ENCODE measurements around the gene C1RL.
"Not testable (repeated sequence)": the region's sequence is repeated elsewhere in the genome, so short reads cannot be mapped to it uniquely, and the experiment has no call there.

The C1RL gene

DNA sequence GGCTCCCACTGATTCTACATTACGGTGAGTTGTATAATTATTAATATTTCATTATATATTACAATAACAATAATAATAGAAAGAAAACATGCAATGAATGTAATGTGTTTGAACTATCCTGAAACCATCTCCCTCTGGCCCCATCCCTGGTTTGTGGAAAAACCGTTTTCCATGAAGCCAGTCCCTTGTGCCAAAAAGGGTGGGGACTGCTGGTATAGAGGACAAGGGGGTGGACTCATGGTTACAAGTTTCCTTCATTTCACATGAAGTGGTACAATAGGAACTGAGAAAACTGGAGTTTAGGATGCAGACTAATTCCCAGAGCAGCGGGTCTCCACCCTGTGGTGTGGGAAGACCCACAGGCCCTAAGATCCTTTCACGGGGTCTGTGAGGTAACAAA lies 3.0 kb upstream of the C1RL start:
- Histone ChIP-seq H3K9ac (ENCODE audit: low read depth, low read length) (no peak overlapping the region), H3K4me1 (ENCODE audit: control insufficient read depth, insufficient read depth, low read length) (peaks cover 13% of the 10 kb centered on the region), H3K4me2 (ENCODE audit: low read length) (no peak overlapping the region), H3K27me3 (ENCODE audit: control insufficient read depth, insufficient read depth, low read length) (no peaks in the 10 kb centered on the region), H3K36me3 (ENCODE audit: insufficient read depth, low read length) (peaks cover 17% of the 10 kb centered on the region), H3K4me3 (ENCODE audit: low read length) (no peak overlapping the region), H3K9me3 (replicated peaks; ENCODE audit: low read length) (no peaks in the 10 kb centered on the region)

DNA sequence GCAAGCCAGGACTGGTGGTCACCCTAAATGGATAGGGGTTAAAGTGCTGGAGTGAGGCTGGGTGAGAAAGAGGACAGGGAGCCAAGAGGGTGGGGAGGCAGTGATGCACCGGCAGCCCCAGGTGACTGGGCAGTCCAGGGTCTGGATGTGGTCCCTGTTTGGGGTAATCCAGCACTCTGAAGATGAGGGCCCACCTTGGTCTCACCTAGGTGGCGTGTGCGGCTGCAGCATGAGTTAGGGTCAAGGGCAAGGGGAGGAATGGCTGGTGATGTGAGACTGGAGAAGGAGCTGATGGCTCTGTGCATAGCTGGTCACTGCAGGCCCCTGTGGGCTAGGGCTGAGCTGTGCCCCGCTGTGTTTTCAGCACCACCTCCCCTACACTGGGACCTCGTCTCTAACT lies 1.6 kb upstream of the C1RL start:
- no peaks in the 10 kb centered on the region for H3K27me3 ChIP-seq (ENCODE audit: control insufficient read depth, insufficient read depth, low read length)
- no peak overlapping the region for H3K9ac ChIP-seq (ENCODE audit: low read depth, low read length)
- H3K4me3 ChIP-seq (ENCODE audit: low read length), result no peak overlapping the region
- no peaks in the 10 kb centered on the region for H3K9me3 ChIP-seq (replicated peaks; ENCODE audit: low read length)
- no peak overlapping the region for H3K4me2 ChIP-seq (ENCODE audit: low read length)
- H3K4me1 ChIP-seq (ENCODE audit: control insufficient read depth, insufficient read depth, low read length), result peaks cover 13% of the 10 kb centered on the region
- peaks cover 11% of the 10 kb centered on the region for H3K36me3 ChIP-seq (ENCODE audit: insufficient read depth, low read length)

DNA sequence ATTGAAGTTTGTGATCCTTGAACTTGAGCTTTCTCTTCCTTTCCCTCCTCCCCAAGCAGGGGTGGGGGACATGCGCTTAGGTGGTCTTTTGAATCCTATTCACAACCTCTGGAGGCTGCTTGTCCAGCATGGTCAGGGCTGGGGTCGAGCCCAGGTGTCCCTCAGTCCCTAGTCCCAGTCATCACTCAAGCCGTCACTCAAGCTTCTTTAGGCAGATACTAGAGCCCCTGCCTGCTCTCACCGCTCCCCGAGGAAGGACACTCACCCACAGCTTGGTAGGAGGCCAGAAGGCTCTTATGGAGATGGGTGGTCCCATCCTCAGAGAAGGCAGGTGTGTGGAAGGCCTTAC lies 532 bp upstream of the C1RL start:
- Histone ChIP-seq H3K27me3 (ENCODE audit: control insufficient read depth, insufficient read depth, low read length) (no peaks in the 10 kb centered on the region), H3K36me3 (ENCODE audit: insufficient read depth, low read length) (peaks cover 6% of the 10 kb centered on the region), H3K9me3 (replicated peaks; ENCODE audit: low read length) (no peaks in the 10 kb centered on the region), H3K4me3 (ENCODE audit: low read length) (peak overlapping the region; percentile 78), H3K9ac (ENCODE audit: low read depth, low read length) (peak overlapping the region; percentile 86), H3K4me1 (ENCODE audit: control insufficient read depth, insufficient read depth, low read length) (peaks cover 13% of the 10 kb centered on the region), H3K4me2 (ENCODE audit: low read length) (peak overlapping the region; percentile 82)

GRCh38 chr12:7108003-7108795 lies 815 bp downstream of the C1RL start:
- no peaks in the 10 kb centered on the region for H3K27me3 ChIP-seq (ENCODE audit: control insufficient read depth, insufficient read depth, low read length)

GRCh38 chr12:7107636-7108002 lies 1.4 kb downstream of the C1RL start:
- H3K4me2 ChIP-seq (ENCODE audit: low read length), result peak overlapping the region; percentile 87
- peak overlapping the region; percentile 78 for H3K4me3 ChIP-seq (ENCODE audit: low read length)
- peaks cover 13% of the 10 kb centered on the region for H3K4me1 ChIP-seq (ENCODE audit: control insufficient read depth, insufficient read depth, low read length)
- H3K9me3 ChIP-seq (replicated peaks; ENCODE audit: low read length), result no peaks in the 10 kb centered on the region
- H3K9ac ChIP-seq (ENCODE audit: low read depth, low read length), result peak overlapping the region; percentile 86
- no peaks in the 10 kb centered on the region for H3K36me3 ChIP-seq (ENCODE audit: insufficient read depth, low read length)
- H3K27me3 ChIP-seq (ENCODE audit: control insufficient read depth, insufficient read depth, low read length), result no peaks in the 10 kb centered on the region

More at GRCh38 chr12:7108003-7108795, 815 bp downstream of the C1RL start:
- peak overlapping the region; percentile 87 for H3K4me2 ChIP-seq (ENCODE audit: low read length)
- H3K36me3 ChIP-seq (ENCODE audit: insufficient read depth, low read length), result no peaks in the 10 kb centered on the region
- H3K9ac ChIP-seq (ENCODE audit: low read depth, low read length), result peak overlapping the region; percentile 86
- peaks cover 13% of the 10 kb centered on the region for H3K4me1 ChIP-seq (ENCODE audit: control insufficient read depth, insufficient read depth, low read length)
- H3K4me3 ChIP-seq (ENCODE audit: low read length), result peak overlapping the region; percentile 78
- H3K9me3 ChIP-seq (replicated peaks; ENCODE audit: low read length), result no peaks in the 10 kb centered on the region

DNA sequence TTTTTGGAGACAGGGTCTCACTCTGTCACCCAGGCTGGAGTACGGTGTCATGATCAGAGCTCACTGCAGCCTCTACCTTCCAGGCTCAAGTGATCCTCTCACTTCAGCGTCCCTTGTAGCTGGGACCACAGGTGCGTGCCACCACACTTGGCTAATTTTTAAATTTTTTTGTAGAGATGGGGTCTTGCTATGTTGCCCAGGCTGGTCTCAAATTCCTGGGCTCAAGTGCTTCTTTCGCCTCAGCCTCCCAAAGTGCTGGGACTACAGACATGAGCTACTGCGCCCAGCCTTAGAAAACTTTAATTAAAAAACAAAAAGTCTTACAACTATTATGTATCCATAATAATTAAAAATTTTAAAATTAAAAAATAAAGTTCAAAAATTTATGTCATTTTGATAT lies 1.8 kb downstream of the C1RL start:
- Histone ChIP-seq H3K4me1 (ENCODE audit: control insufficient read depth, insufficient read depth, low read length) (peaks cover 13% of the 10 kb centered on the region), H3K4me2 (ENCODE audit: low read length) (peak overlapping the region; percentile 87)
- not testable (repeated sequence) for H3K36me3 ChIP-seq (ENCODE audit: insufficient read depth, low read length); H3K4me3 ChIP-seq (ENCODE audit: low read length); H3K9me3 ChIP-seq (replicated peaks; ENCODE audit: low read length); H3K9ac ChIP-seq (ENCODE audit: low read depth, low read length); H3K27me3 ChIP-seq (ENCODE audit: control insufficient read depth, insufficient read depth, low read length)

DNA sequence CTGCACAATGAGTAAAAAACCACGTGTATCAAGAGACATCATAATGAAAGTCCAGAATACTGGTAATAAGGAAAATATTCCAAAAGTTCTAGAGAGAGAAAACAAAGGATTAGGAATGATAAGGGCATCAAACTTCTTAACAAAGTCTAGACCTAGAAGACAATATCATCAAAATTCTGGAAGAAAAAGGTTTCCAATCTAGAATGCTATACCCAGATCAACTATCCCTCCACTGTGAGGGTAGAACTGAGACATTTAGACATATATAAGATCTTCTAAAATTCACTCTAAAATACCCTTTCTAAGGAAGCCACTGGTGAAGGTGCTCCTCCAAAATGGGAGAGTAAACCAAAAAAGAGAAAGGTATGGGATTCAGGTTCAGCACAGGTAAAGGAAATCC lies 2.9 kb downstream of the C1RL start:
- Histone ChIP-seq H3K4me2 (ENCODE audit: low read length) (no peak overlapping the region), H3K9ac (ENCODE audit: low read depth, low read length) (no peak overlapping the region), H3K27me3 (ENCODE audit: control insufficient read depth, insufficient read depth, low read length) (no peaks in the 10 kb centered on the region), H3K4me1 (ENCODE audit: control insufficient read depth, insufficient read depth, low read length) (peaks cover 19% of the 10 kb centered on the region), H3K36me3 (ENCODE audit: insufficient read depth, low read length) (no peaks in the 10 kb centered on the region), H3K4me3 (ENCODE audit: low read length) (no peak overlapping the region), H3K9me3 (replicated peaks; ENCODE audit: low read length) (no peaks in the 10 kb centered on the region)

GRCh38 chr12:7103837-7104584 lies 5.0 kb downstream of the C1RL start:
- H3K4me1 ChIP-seq (ENCODE audit: control insufficient read depth, insufficient read depth, low read length), result peaks cover 14% of the 10 kb centered on the region
- no peak overlapping the region for H3K4me3 ChIP-seq (ENCODE audit: low read length)
- H3K36me3 ChIP-seq (ENCODE audit: insufficient read depth, low read length), result peaks cover 7% of the 10 kb centered on the region
- H3K4me2 ChIP-seq (ENCODE audit: low read length), result no peak overlapping the region
- no peaks in the 10 kb centered on the region for H3K27me3 ChIP-seq (ENCODE audit: control insufficient read depth, insufficient read depth, low read length)
- H3K9ac ChIP-seq (ENCODE audit: low read depth, low read length), result no peak overlapping the region
- no peaks in the 10 kb centered on the region for H3K9me3 ChIP-seq (replicated peaks; ENCODE audit: low read length)

- Histone ChIP-seq H3K4me2 (ENCODE audit: low read length) (no peak overlapping the region), H3K4me3 (ENCODE audit: low read length) (no peak overlapping the region), H3K36me3 (ENCODE audit: insufficient read depth, low read length) (peaks cover 7% of the 10 kb centered on the region), H3K4me1 (ENCODE audit: control insufficient read depth, insufficient read depth, low read length) (peaks cover 8% of the 10 kb centered on the region), H3K9ac (ENCODE audit: low read depth, low read length) (no peak overlapping the region), H3K9me3 (replicated peaks; ENCODE audit: low read length) (no peaks in the 10 kb centered on the region), H3K27me3 (ENCODE audit: control insufficient read depth, insufficient read depth, low read length) (no peaks in the 10 kb centered on the region)
Observed at GRCh38 chr12:7102582-7102981, 6.4 kb downstream of the C1RL start.

DNA sequence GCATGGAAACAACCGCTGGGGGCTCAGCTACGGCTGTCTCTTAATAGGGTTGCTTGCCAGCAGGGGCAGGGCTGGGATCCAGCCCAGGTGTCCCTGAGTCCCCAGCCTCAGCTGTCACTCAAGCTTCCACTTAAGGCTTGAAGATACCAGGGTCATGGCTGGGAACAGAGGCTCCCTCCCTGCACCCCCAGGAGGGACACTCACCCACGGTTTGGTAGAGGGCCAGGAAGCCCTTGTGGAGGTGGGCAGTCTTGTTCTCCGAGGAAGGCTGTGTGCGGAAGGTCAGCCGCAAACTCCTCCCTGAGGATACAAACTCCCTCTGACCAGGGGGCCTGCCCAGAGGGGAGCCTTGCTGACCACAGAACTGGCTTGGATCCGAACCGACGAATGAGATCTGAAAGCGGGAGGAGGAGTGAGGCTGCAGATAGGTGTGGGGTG lies 7.3 kb downstream of the C1RL start:
- H3K9ac ChIP-seq (ENCODE audit: low read depth, low read length), result no peak overlapping the region
- H3K4me2 ChIP-seq (ENCODE audit: low read length), result no peak overlapping the region
- H3K36me3 ChIP-seq (ENCODE audit: insufficient read depth, low read length), result peaks cover 7% of the 10 kb centered on the region
- H3K27me3 ChIP-seq (ENCODE audit: control insufficient read depth, insufficient read depth, low read length), result peaks cover 4% of the 10 kb centered on the region
- H3K9me3 ChIP-seq (replicated peaks; ENCODE audit: low read length), result no peaks in the 10 kb centered on the region
- no peak overlapping the region for H3K4me3 ChIP-seq (ENCODE audit: low read length)
- peaks cover 9% of the 10 kb centered on the region for H3K4me1 ChIP-seq (ENCODE audit: control insufficient read depth, insufficient read depth, low read length)

DNA sequence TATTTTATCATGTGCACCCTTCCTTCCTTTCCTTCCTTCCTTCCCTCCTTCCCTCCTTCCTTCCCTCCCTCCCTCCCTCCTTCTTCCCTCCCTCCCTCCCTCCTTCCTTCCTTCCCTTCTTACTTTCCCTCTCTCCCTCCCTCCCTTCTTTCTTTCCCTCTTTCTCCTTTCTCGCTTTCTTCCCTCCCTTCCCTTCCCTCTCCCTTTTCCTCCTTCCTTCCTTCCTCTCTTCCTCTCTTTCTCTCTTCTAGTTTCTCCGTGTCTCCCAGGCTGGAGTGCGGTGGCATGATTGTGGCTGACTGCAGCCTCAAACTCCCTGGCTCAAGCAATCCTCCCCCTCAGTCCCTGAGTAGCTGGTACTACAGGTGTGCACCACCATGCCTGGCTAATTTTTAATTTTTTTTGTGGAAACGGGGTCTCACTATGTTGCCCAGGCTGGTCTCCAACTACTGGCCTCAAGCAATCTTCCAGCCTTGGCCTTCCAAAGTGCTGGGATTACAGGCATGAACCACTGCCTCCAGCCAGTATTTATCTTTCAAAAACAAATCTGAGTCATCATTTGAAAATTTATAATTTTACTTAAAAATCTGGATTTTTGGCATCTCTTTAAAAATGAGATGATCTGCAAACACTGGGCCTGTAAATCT lies 7.8 kb downstream of the C1RL start:
- H3K9me3 ChIP-seq (replicated peaks; ENCODE audit: low read length), result no peaks in the 10 kb centered on the region
- H3K4me3 ChIP-seq (ENCODE audit: low read length), result no peak overlapping the region
- no peak overlapping the region for H3K9ac ChIP-seq (ENCODE audit: low read depth, low read length)
- peaks cover 6% of the 10 kb centered on the region for H3K27me3 ChIP-seq (ENCODE audit: control insufficient read depth, insufficient read depth, low read length)
- H3K36me3 ChIP-seq (ENCODE audit: insufficient read depth, low read length), result peaks cover 7% of the 10 kb centered on the region
- peaks cover 9% of the 10 kb centered on the region for H3K4me1 ChIP-seq (ENCODE audit: control insufficient read depth, insufficient read depth, low read length)
- no peak overlapping the region for H3K4me2 ChIP-seq (ENCODE audit: low read length)
